HG02973 (cell line): Measurements from ENCODE around the gene CARD8.

ENCODE experiments used
- ATAC-seq: cut with Tn5 transposase; IDR thresholded peaks from one replicate; pipeline ENCODE4 v1.9.1; 2021; ENCODE audit warnings: moderate library complexity; ENCODE audit not compliant: unreplicated experiment

The CARD8 gene

GRCh38 chr19:48216933-48217332 lies 38.8 kb downstream of the CARD8 start:
- ATAC-seq, result no peak

- ATAC-seq, result no peak
These were observed 41.8 kb downstream of the CARD8 start for GRCh38 chr19:48213959-48214358.

GRCh38 chr19:48210005-48210404 lies 45.7 kb downstream of the CARD8 start:
- ATAC-seq, result no peak

GRCh38 chr19:48206397-48207093 lies 49.2 kb downstream of the CARD8 start:
- ATAC-seq, result no peak

GRCh38 chr19:48203794-48204628 lies 51.7 kb downstream of the CARD8 start:
- peak; percentile 84 for ATAC-seq

GRCh38 chr19:48203222-48203793 lies 52.4 kb downstream of the CARD8 start:
- no peak for ATAC-seq

- ATAC-seq, result no peak
These were observed 58.6 kb downstream of the CARD8 start for GRCh38 chr19:48196933-48197665.

- no peak for ATAC-seq
These were observed 59.4 kb downstream of the CARD8 start for GRCh38 chr19:48196321-48196763.

GRCh38 chr19:48194844-48195830 lies 60.6 kb downstream of the CARD8 start:
- ATAC-seq, result no peak

GRCh38 chr19:48194041-48194843 lies 61.5 kb downstream of the CARD8 start:
- ATAC-seq, result no peak

- ATAC-seq, result no peak
These were observed 63.0 kb downstream of the CARD8 start for GRCh38 chr19:48192750-48193149.

- no peak for ATAC-seq
These were observed 64.8 kb downstream of the CARD8 start for GRCh38 chr19:48190885-48191284.

- no peak for ATAC-seq
These were observed 65.3 kb downstream of the CARD8 start for GRCh38 chr19:48190288-48190884.

- ATAC-seq, result no peak
These were observed 69.1 kb downstream of the CARD8 start for GRCh38 chr19:48186541-48186991.

- no peak for ATAC-seq
These were observed 69.7 kb downstream of the CARD8 start for GRCh38 chr19:48186015-48186414.

GRCh38 chr19:48183356-48183755 lies 72.4 kb downstream of the CARD8 start:
- ATAC-seq, result no peak

GRCh38 chr19:48182434-48182833 lies 73.3 kb downstream of the CARD8 start:
- ATAC-seq, result no peak

GRCh38 chr19:48181505-48181904 lies 74.2 kb downstream of the CARD8 start:
- no peak for ATAC-seq

- ATAC-seq, result no peak
These were observed 79.5 kb downstream of the CARD8 start for GRCh38 chr19:48176226-48176625.
